Measurements from ENCODE around the gene HEPHL1.

DNA sequence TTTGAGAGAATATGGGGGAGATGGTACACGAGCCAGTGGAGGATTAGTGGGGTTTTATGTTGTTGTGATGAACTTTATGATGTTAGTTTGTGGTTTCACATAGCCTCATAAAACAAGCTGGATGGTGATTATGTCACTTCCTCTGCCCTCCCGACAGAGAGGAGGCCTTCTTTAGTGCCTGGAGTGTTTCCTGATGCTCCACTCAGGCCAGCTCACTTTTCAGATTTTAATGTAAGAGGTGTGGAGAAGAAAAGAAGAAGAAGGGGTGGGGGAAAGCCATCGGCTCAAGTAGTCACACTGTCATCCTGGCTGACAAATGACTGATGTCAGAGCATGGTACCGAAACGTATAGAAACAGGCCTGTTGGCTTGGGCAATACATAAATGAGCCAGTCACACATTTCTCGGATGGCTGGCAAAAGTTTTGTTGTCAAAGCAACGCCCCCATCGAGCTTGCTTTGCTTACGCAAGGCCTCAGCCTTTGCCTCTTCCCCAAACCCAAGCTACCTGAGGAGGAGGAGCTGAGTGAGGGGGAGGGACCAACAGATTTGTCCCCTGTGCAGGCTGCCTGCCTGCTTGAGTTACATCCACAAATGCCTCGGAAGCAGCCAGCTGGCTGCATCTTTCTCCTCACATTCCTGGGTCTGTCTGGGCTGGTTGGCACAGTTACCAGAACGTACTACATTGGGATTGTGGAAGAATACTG lies at the start of gene HEPHL1:
- TF ChIP-seq, protein P1, sequence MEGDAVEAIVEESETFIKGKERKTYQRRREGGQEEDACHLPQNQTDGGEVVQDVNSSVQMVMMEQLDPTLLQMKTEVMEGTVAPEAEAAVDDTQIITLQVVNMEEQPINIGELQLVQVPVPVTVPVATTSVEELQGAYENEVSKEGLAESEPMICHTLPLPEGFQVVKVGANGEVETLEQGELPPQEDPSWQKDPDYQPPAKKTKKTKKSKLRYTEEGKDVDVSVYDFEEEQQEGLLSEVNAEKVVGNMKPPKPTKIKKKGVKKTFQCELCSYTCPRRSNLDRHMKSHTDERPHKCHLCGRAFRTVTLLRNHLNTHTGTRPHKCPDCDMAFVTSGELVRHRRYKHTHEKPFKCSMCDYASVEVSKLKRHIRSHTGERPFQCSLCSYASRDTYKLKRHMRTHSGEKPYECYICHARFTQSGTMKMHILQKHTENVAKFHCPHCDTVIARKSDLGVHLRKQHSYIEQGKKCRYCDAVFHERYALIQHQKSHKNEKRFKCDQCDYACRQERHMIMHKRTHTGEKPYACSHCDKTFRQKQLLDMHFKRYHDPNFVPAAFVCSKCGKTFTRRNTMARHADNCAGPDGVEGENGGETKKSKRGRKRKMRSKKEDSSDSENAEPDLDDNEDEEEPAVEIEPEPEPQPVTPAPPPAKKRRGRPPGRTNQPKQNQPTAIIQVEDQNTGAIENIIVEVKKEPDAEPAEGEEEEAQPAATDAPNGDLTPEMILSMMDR (IDR thresholded peaks at IDR 0.05): no peak
- TF ChIP-seq POLR2A (IDR thresholded peaks at IDR 0.05) (no peak), POLR2AphosphoS5 (IDR thresholded peaks at IDR 0.05) (no peak)

Data from breast epithelium (tissue), 3 donors.